K562 (cell line): ENCODE data around the gene RNPEP. TPM values are rescaled to one million over a fixed set of nuclear protein-coding genes. Genes with fewer than 3 reads are reported as not detected.
A peak's percentile ranks its signal among the peaks of the same experiment; 100 is the strongest.

ENCODE experiments used
- BCOR ChIP-seq: fragments of 450-650 bp; IDR thresholded peaks from 2 replicates; pipeline ENCODE4 v1.6.1; 2016
- KDM1A ChIP-seq, 2 experiments: fragments of 450-650 bp; IDR thresholded peaks; 2 replicates each; pipeline ENCODE4 v1.6.1; 2016; ENCODE audit warnings: mild to moderate bottlenecking in 2 of 2
- KLF10 ChIP-seq: fragments of 250-450 bp; sonication (Bioruptor Pico); IDR thresholded peaks from 2 replicates; pipeline ENCODE4 v1.6.1; 2021; ENCODE audit warnings: matching md5 sums
- MGA ChIP-seq: fragments of 450-650 bp; IDR thresholded peaks from 2 replicates; pipeline ENCODE4 v1.6.1; 2016; ENCODE audit warnings: mild to moderate bottlenecking, moderate library complexity
- NFIX ChIP-seq: fragments of 250-450 bp; sonication (Bioruptor Pico); IDR thresholded peaks from 2 replicates; pipeline ENCODE4 v1.4.0; 2020; ENCODE audit warnings: low read depth, mild to moderate bottlenecking, moderate library complexity
- ZNF668 ChIP-seq: fragments of 250-450 bp; sonication (Bioruptor Pico); IDR thresholded peaks from 2 replicates; pipeline ENCODE4 v1.8.0; 2022; ENCODE audit warnings: mild to moderate bottlenecking, inconsistent platforms
- ZNF764 ChIP-seq: fragments of 250-450 bp; sonication (Bioruptor Pico); IDR thresholded peaks from 2 replicates; pipeline ENCODE4 v1.4.0; 2020; ENCODE audit warnings: low read depth, mild to moderate bottlenecking, moderate library complexity
- polyA plus RNA-seq, 8 experiments: library from polyadenylated mRNA; depleted of rRNA in 4 of 8; stranded (reverse) in 5 of 8; unstranded in 3 of 8; fragments of >200 nt; fragmentation: Nextera tagmentation in 2 of 8; fragmentation: Illumina TruSeq in 1 of 8; extraction: Ambion mirVana in 2 of 8; extraction: Trizol in 1 of 8; gene quantifications; 2 replicates each; pipeline versions ENCODE4 v1.2.1 to v1.2.3, GENCODE V29; 2011 to 2014; ENCODE audit warnings: inconsistent platforms in 1 of 8, missing spikeins in 1 of 8
- total RNA-seq, 7 experiments: library from RNA; depleted of rRNA in 6 of 7; stranded (reverse); fragments of >200 nt in 6 of 7; fragmentation: Illumina TruSeq in 2 of 7; extraction: Trizol in 2 of 7; gene quantifications; 2 replicates each; pipeline versions ENCODE4 v1.2.1 to v1.2.3, GENCODE V29; 2011 to 2021; ENCODE audit warnings: low replicate concordance in 1 of 7
- TF ChIP-seq, protein P1 (sequence below), 2 experiments: fragments of 450-650 bp; IDR thresholded peaks; 2 replicates each; pipeline ENCODE4 v1.6.1; 2018; ENCODE audit warnings: mild to moderate bottlenecking in 2 of 2, low read depth in 1 of 2; ENCODE audit not compliant: partially characterized antibody in 2 of 2
- TF ChIP-seq, protein P2 (sequence below): fragments of 450-650 bp; IDR thresholded peaks from 2 replicates; pipeline ENCODE4 v1.6.1; 2016

The RNPEP gene
- total and polyA plus RNA-seq, 9 of the 15 experiments (the other 6 are each of a cell fraction or from before 2014, with no cell fraction given): 27.5 to 131 (median 63.4) TPM

GRCh38 chr1:202016811-202017748 is 34.6 kb downstream of the RNPEP start (continued):
- TF ChIP-seq, protein P1, sequence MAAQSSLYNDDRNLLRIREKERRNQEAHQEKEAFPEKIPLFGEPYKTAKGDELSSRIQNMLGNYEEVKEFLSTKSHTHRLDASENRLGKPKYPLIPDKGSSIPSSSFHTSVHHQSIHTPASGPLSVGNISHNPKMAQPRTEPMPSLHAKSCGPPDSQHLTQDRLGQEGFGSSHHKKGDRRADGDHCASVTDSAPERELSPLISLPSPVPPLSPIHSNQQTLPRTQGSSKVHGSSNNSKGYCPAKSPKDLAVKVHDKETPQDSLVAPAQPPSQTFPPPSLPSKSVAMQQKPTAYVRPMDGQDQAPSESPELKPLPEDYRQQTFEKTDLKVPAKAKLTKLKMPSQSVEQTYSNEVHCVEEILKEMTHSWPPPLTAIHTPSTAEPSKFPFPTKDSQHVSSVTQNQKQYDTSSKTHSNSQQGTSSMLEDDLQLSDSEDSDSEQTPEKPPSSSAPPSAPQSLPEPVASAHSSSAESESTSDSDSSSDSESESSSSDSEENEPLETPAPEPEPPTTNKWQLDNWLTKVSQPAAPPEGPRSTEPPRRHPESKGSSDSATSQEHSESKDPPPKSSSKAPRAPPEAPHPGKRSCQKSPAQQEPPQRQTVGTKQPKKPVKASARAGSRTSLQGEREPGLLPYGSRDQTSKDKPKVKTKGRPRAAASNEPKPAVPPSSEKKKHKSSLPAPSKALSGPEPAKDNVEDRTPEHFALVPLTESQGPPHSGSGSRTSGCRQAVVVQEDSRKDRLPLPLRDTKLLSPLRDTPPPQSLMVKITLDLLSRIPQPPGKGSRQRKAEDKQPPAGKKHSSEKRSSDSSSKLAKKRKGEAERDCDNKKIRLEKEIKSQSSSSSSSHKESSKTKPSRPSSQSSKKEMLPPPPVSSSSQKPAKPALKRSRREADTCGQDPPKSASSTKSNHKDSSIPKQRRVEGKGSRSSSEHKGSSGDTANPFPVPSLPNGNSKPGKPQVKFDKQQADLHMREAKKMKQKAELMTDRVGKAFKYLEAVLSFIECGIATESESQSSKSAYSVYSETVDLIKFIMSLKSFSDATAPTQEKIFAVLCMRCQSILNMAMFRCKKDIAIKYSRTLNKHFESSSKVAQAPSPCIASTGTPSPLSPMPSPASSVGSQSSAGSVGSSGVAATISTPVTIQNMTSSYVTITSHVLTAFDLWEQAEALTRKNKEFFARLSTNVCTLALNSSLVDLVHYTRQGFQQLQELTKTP (IDR thresholded peaks at IDR 0.05; ENCODE audit: low read depth in 1 of 2, partially characterized antibody in 2 of 2): no peak
- TF ChIP-seq KLF10 (CRISPR knock-in tag) (no peak), KDM1A (IDR thresholded peaks at IDR 0.05) (0 out of 4 replicates have a peak, but pooled peaks of 1 of the 2 experiments have one; percentile 6), ZNF668 (CRISPR knock-in tag) (0 out of 2 replicates have a peak, but pooled peaks have one; percentile 59), NFIX (no peak), BCOR (0 out of 2 replicates have a peak, but pooled peaks have one; percentile 31), ZNF764 (CRISPR knock-in tag) (no peak), MGA (no peak; the same call in 1 of the 2 replicates)
- TF ChIP-seq, protein P2, sequence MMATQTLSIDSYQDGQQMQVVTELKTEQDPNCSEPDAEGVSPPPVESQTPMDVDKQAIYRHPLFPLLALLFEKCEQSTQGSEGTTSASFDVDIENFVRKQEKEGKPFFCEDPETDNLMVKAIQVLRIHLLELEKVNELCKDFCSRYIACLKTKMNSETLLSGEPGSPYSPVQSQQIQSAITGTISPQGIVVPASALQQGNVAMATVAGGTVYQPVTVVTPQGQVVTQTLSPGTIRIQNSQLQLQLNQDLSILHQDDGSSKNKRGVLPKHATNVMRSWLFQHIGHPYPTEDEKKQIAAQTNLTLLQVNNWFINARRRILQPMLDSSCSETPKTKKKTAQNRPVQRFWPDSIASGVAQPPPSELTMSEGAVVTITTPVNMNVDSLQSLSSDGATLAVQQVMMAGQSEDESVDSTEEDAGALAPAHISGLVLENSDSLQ: no peak
